ENCODE data around the gene IL25. TPM values are rescaled to one million over a fixed set of nuclear protein-coding genes. Genes with fewer than 3 reads are reported as not detected.

The IL25 gene
- total RNA-seq, 1 donor: not detected

- no peaks in the 10 kb centered on the region for H4K20me1 ChIP-seq (ENCODE audit: insufficient read depth, low read length)
- H3K4me3 ChIP-seq (ENCODE audit: insufficient read depth, low read length): no peak overlapping the region
- no peaks in the 10 kb centered on the region for H3K79me2 ChIP-seq (ENCODE audit: insufficient read depth, low read length)
- TF ChIP-seq, protein P1, sequence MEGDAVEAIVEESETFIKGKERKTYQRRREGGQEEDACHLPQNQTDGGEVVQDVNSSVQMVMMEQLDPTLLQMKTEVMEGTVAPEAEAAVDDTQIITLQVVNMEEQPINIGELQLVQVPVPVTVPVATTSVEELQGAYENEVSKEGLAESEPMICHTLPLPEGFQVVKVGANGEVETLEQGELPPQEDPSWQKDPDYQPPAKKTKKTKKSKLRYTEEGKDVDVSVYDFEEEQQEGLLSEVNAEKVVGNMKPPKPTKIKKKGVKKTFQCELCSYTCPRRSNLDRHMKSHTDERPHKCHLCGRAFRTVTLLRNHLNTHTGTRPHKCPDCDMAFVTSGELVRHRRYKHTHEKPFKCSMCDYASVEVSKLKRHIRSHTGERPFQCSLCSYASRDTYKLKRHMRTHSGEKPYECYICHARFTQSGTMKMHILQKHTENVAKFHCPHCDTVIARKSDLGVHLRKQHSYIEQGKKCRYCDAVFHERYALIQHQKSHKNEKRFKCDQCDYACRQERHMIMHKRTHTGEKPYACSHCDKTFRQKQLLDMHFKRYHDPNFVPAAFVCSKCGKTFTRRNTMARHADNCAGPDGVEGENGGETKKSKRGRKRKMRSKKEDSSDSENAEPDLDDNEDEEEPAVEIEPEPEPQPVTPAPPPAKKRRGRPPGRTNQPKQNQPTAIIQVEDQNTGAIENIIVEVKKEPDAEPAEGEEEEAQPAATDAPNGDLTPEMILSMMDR (IDR thresholded peaks at IDR 0.05; ENCODE audit: extremely low read depth, low read depth, low read length): no peak
- H3K4me1 ChIP-seq (ENCODE audit: insufficient read depth, low read length): peaks cover 6% of the 10 kb centered on the region
- no peak overlapping the region for H3K27ac ChIP-seq (ENCODE audit: low read depth, low read length)
- H3K9me3 ChIP-seq (ENCODE audit: low read depth, low read length): no peaks in the 10 kb centered on the region
- no peaks in the 10 kb centered on the region for H3K27me3 ChIP-seq (ENCODE audit: insufficient read depth, low read length)
- DNase-seq (ENCODE audit: insufficient read length, low spot score, missing footprints): peak; percentile 67
- H3K36me3 ChIP-seq (ENCODE audit: insufficient read depth, low read length): peaks cover 12% of the 10 kb centered on the region
- no peak overlapping the region for H2AFZ ChIP-seq (ENCODE audit: low read length)
- H3K4me2 ChIP-seq (ENCODE audit: insufficient read depth, low read length): no peak overlapping the region
These were observed 14.6 kb upstream of the IL25 start for GRCh38 chr14:23358042-23358441.

DNA sequence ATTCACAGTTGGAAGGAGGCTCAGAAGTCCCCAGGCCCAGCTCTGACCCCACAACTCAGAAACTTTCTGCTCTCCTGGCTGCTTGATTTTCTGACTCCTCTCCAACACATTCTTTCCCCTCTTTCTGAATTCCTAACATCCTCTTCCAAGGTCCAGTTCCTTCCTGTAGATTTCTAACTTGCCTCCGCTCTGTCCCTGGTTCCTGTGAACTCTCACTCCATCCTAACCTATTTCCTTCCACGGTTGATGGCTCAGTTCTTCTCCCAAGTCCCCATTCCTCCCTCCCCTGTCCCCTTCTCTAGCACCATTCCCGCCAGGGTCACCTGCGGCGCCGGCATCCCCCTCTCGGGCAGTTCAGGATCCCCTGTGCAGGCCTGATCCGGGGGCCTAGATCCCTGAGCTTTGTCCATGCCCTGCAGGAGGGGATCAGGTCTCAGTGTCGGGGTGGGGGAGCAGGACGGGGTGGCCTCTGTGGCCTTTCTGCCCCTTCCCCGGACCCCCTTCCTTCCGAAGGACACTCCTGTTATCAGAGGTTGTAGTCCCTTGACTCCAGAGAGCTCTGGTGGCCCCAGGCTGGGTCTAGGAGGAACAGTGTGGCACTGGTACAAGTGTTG is 13.9 kb upstream of the IL25 start:
- TF ChIP-seq, protein P1 (IDR thresholded peaks at IDR 0.05; ENCODE audit: extremely low read depth, low read depth, low read length): no peak
- Histone ChIP-seq H3K36me3 (ENCODE audit: insufficient read depth, low read length) (peaks cover 12% of the 10 kb centered on the region), H3K9me3 (ENCODE audit: low read depth, low read length) (no peaks in the 10 kb centered on the region), H3K4me2 (ENCODE audit: insufficient read depth, low read length) (no peak overlapping the region), H3K4me3 (ENCODE audit: insufficient read depth, low read length) (no peak overlapping the region), H3K27ac (ENCODE audit: low read depth, low read length) (no peak overlapping the region), H4K20me1 (ENCODE audit: insufficient read depth, low read length) (no peaks in the 10 kb centered on the region), H3K27me3 (ENCODE audit: insufficient read depth, low read length) (no peaks in the 10 kb centered on the region), H3K79me2 (ENCODE audit: insufficient read depth, low read length) (no peaks in the 10 kb centered on the region), H2AFZ (ENCODE audit: low read length) (no peak overlapping the region), H3K4me1 (ENCODE audit: insufficient read depth, low read length) (peaks cover 5% of the 10 kb centered on the region)
- DNase-seq (ENCODE audit: insufficient read length, low spot score, missing footprints): peak; percentile 66

GRCh38 chr14:23359167-23359626 is 13.4 kb upstream of the IL25 start:
- Histone ChIP-seq H4K20me1 (ENCODE audit: insufficient read depth, low read length) (no peaks in the 10 kb centered on the region), H3K36me3 (ENCODE audit: insufficient read depth, low read length) (peaks cover 12% of the 10 kb centered on the region), H3K27ac (ENCODE audit: low read depth, low read length) (no peak overlapping the region), H3K4me3 (ENCODE audit: insufficient read depth, low read length) (no peak overlapping the region), H3K4me1 (ENCODE audit: insufficient read depth, low read length) (peaks cover 5% of the 10 kb centered on the region), H3K79me2 (ENCODE audit: insufficient read depth, low read length) (peaks cover 2% of the 10 kb centered on the region), H3K27me3 (ENCODE audit: insufficient read depth, low read length) (no peaks in the 10 kb centered on the region), H2AFZ (ENCODE audit: low read length) (no peak overlapping the region), H3K9me3 (ENCODE audit: low read depth, low read length) (no peaks in the 10 kb centered on the region), H3K4me2 (ENCODE audit: insufficient read depth, low read length) (no peak overlapping the region)
- peak; percentile 15 for DNase-seq (ENCODE audit: insufficient read length, low spot score, missing footprints)
- TF ChIP-seq, protein P1 (IDR thresholded peaks at IDR 0.05; ENCODE audit: extremely low read depth, low read depth, low read length): no peak

DNA sequence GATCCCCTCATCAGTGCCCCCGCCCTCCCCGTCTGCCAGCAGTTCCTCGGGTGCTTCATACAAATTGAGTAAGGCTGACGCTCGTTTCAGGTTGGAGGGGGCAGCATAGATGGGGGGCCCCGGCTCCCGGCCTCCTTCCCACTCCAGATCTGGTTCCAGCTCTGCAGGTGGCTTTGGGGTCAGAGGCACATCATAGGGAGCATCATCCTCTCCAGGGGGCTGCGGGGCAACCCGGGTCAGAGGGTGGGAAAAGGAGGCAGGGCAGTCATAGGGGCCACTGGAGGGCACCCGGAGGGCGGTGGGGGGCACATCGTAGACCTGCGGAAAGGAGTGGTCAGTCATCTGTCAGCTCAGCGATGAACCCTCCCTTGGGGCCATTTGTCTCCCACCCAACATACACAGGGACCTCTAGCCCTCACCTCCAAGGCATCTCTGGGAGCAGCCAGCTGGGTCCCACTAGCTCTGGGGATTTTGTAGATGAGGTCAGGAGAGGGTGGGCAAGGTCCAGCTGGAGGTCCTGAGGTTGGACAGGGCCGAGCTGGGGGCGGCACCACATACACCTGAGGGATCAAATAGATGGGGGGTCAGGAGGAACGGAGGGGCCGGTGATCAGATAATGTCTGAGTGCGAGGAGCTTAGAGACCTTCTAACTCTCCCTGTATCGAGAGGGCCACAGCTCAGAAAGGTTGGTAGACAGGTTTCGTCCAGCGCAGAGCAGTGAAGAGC is 12.7 kb upstream of the IL25 start:
- H3K4me2 ChIP-seq (ENCODE audit: insufficient read depth, low read length): no peak overlapping the region
- DNase-seq (ENCODE audit: insufficient read length, low spot score, missing footprints): peak; percentile 25
- TF ChIP-seq, protein P1 (IDR thresholded peaks at IDR 0.05; ENCODE audit: extremely low read depth, low read depth, low read length): no peak
- peaks cover 4% of the 10 kb centered on the region for H3K79me2 ChIP-seq (ENCODE audit: insufficient read depth, low read length)
- H3K9me3 ChIP-seq (ENCODE audit: low read depth, low read length): no peaks in the 10 kb centered on the region
- H3K36me3 ChIP-seq (ENCODE audit: insufficient read depth, low read length): peaks cover 12% of the 10 kb centered on the region
- peaks cover 5% of the 10 kb centered on the region for H3K4me1 ChIP-seq (ENCODE audit: insufficient read depth, low read length)
- no peak overlapping the region for H3K4me3 ChIP-seq (ENCODE audit: insufficient read depth, low read length)
- no peak overlapping the region for H2AFZ ChIP-seq (ENCODE audit: low read length)
- no peaks in the 10 kb centered on the region for H4K20me1 ChIP-seq (ENCODE audit: insufficient read depth, low read length)
- H3K27ac ChIP-seq (ENCODE audit: low read depth, low read length): no peak overlapping the region
- H3K27me3 ChIP-seq (ENCODE audit: insufficient read depth, low read length): no peaks in the 10 kb centered on the region

Data from osteoblast (primary cell).